Measurements from ENCODE around the gene PDP2. TPM values are rescaled to one million over a fixed set of nuclear protein-coding genes. Genes with fewer than 3 reads are reported as not detected.

Gene PDP2
- polyA plus RNA-seq, 1 donor, result 3.0 TPM

DNA sequence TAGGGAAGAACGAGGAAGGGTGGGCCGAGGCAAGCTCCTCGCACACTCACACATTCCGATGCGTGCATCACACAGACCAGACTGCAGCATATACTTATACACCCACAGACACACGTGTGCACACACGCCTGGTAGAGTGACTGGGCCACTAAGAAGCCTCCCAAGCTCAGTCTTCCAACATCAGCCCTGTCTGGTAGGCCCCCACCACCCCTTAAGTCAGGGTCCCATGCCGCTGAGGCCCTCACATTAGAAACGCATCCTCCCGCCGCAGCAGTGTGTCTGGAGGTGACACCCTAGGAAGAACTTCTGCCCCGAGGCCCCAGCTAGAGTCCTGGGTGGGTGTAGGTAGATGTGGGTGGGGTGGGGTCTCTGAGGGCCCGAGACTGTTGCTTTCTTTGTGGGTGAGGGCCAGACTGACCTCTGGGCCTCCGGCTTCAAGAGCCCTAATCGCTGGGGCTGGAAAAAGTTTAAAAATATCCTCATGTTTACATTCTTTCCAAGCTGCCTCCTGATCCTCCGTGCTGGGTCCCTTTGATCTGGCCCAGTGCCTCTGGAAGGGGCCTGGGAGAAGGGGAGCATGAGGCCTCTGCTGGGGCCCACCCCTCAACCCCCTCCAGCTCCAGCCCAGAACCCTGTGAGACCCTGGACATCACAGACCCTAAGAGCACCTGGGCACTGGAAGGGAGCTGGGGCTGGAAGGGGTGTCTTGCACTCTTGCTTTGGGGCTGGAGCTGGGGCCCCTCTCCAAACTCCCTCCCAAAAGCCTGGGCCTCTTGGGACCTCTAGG, 24.7 kb downstream of the PDP2 start:
- no peak for DNase-seq

GRCh38 chr16:66905633-66906539, 25.6 kb downstream of the PDP2 start:
- no peak for DNase-seq

GRCh38 chr16:66906916-66907836, 26.9 kb downstream of the PDP2 start:
- no peak for DNase-seq

GRCh38 chr16:66908116-66908515, 27.8 kb downstream of the PDP2 start:
- no peak for DNase-seq

DNA sequence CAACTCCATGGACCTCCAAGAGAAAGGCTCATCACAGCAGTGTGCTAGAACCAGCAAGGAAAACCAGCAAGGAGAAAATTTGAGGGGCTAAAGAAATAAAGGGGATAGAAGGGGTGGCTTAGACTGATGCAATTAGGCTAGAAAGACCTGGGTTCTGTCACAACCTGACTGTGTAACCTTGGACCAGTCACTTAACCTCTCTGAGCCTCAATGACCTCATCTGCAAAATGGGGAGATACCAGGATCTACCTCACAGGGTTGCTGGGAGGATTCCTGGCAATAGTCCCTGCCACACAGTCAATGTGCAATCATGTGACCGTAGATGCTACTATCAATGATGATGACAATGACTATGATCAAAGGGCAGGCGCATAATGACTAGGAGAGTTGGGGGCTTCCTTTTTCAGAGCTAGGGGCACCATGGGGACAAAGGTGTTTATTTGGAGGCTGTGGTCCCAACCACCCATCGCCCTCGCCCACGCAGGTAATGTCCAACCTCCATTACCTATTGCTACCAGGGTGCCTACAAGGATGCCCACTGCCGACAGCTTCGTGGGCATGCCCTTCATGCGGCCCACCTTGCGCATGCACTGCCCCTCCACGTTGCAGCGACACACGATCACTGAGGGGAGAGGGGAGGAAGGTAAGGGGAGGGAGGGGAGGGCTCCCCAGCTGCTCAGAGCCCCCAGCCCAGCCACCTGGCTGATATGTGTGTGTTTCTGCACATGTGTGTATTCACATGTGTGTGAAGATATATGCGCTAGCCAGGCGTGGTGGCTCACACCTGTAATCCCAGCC, 28.6 kb downstream of the PDP2 start:
- DNase-seq, result no peak

DNA sequence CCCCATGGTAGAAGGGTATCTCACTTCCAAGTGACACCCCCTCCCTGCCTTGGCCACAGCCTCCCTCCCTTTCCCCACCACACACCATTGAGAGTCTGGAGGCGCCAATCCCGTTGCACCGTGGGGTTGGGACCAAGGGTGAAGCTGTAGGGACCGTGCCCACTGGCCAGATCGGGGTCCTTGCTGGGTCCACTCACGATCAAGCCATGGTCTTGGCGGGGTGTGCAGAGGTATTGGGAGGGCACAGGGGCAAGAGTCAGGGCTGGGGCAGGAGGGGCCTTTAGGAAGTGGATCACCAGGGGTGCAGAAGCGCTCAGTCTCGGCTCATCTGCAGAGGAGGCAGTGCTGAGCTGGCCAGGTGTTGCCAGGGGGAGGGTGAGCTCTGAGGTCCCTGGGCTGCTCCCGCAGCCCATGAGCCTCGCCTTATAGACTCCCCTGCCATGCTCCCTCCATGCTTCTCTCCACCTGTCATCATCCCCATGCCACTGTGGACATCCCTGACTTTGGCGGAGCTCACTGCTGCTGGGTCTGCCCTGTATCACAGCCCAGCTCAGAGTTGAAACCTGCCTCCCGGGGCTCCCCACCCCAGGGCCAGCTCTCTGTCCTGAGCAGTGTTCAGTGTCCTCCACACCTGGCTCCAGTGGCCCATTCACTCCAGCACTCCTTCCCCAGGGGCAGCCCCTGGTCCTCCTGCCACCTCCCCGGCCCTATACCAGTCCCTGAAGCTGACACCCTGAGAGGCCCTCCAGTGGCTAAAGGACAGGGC, 30.0 kb downstream of the PDP2 start:
- DNase-seq, result no peak

DNA sequence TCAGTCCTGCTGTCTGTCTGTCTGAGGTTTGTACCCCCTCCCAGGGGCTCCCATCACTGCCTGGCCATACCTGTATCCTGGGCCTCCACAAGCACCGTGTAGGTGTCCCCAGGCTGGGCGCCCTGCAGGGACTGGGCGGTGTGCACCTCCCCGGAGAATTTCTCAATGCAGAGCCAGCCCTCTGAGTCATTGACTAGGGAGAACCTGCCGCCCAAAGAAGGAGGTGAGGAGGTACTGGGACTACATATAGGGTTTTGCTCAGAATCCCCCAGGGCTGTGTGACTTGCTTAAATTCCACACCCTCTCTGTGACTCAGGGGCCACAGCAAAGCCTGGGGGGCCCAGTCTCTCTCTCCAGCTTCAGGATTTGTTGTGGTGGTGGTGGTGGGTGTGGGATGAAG, 30.8 kb downstream of the PDP2 start:
- no peak for DNase-seq

- no peak for DNase-seq
Measured at GRCh38 chr16:66911801-66912200, 31.5 kb downstream of the PDP2 start.

- no peak for DNase-seq
Measured at GRCh38 chr16:66913081-66913480, 32.8 kb downstream of the PDP2 start.

- no peak for DNase-seq
Measured at GRCh38 chr16:66913711-66914110, 33.4 kb downstream of the PDP2 start.

DNA sequence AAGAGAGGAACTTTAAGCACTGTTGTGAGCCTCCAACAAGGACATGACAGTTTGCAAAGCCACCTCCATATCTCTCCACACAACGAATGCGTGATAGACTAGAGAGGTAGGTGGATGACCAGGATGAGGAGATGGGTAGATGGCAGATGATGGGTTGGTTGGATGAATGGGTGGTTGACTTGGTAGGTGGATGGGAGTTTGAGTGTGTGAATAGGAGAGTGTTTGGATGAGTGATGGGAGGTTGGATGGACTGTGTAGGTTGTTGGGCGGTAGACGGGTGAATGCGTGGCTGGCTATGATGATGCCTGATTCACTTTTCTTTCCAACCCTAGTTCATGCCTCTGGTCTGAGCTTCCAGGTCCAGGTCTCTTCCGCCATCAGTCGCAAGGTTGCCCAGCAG, 34.2 kb downstream of the PDP2 start:
- no peak for DNase-seq

DNA sequence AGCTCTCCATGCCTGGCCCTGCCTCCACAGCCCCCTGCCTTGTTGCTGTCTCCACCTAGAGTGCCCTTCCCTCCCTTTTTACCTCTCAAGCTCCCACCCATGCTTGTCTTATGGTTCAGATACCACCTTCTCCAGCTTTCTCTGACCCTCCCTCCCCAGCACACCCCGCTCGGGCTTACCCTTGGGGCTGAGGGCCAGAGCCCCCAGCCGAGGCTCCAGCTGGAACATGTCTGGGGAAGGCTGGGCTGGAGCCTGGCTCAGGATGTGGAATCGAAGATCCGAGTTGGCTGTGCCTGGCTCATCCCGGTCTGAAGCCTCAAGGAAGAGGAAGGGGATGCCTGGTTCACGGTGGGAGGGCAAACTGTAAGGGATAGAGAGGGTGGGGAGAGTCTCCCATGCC, 34.7 kb downstream of the PDP2 start:
- no peak for DNase-seq

- no peak for DNase-seq
Measured at GRCh38 chr16:66916518-66916917, 36.2 kb downstream of the PDP2 start.

DNA sequence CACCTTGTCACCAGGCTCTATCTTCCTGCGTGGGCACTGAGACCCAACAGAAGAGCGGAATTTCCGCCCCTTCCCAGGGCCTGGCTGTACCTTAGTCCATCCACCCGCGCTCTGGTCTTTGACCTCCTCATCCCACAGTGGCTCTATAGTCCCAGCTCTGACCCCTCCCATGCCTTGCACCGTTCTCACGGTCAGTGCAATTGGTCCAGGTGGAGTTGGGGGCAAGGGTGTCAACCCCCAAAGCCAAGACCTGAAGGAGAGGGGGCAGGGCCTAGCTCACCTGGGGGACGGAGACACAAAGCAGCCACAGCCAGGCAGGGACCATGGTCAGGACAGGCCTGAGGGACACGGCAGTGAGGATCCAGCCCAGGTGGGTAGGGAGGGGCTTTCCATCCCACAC, 37.4 kb downstream of the PDP2 start:
- no peak for DNase-seq

DNA sequence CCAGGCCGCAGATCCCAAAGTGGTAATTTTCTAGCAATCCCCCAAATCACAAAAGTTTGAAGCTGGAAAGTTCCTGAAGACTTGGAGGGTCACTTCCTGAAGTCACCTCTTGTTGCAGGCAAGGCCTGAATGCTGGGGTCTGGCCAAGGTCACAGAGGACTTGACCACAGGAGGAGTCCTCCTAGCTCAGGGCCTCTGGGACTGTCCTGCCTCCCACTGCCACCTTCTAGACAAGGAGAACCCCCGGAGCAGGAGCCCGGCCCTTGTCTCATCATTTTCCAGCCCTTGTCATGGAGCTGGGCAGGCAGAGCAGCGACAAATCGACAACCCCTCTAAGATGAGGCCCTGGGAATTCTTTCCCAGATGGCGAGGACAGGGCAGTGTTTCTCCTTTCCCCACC, 38.0 kb downstream of the PDP2 start:
- DNase-seq, result no peak

DNA sequence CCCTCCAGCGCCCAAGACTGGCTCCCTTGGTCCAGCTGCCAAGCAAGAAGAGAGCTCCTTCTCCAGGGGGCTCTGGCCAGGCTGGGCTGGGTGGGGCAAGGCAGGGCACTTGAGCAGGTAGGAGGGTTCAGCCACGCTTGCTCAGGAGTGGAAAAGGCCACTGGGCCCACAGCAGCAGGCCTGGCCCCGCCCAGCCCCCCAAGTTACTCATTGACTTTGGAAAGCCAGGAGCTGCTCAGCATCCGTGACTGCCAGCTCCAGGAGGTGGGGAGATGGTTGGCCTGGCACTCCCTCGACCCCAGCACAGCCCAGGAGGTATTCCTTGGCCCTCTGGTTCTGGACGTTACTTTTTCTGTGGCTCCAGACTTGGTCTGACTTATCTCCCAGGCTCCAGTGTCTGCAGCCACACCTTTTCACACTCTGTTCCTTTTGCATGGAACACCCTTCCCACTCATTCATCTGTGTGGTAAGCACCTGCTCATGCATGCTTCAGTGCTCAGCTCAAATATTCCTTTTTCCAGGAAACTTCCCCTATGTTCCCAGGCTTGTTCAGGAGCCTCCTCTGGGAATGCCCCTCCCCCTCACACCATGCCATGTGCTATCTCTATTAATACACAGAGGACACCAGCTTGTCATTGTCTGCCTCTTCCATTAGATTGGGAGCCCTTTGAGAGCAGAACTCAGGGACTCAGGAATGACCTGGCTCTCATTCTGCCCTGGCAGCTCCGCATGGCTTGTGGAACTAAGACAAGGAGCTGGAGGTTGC, 38.7 kb downstream of the PDP2 start, which contains the start of gene CDH16:
CDH16 (minus strand) TSS at position 83 of the 766 bp plus-strand sequence. CDS start 820 bp downstream, outside the sequence.
- DNase-seq, result no peak

- no peak for DNase-seq
Measured at GRCh38 chr16:66919569-66920298, 39.4 kb downstream of the PDP2 start.

- no peak for DNase-seq
Measured at GRCh38 chr16:66920299-66920590, 39.9 kb downstream of the PDP2 start.

DNA sequence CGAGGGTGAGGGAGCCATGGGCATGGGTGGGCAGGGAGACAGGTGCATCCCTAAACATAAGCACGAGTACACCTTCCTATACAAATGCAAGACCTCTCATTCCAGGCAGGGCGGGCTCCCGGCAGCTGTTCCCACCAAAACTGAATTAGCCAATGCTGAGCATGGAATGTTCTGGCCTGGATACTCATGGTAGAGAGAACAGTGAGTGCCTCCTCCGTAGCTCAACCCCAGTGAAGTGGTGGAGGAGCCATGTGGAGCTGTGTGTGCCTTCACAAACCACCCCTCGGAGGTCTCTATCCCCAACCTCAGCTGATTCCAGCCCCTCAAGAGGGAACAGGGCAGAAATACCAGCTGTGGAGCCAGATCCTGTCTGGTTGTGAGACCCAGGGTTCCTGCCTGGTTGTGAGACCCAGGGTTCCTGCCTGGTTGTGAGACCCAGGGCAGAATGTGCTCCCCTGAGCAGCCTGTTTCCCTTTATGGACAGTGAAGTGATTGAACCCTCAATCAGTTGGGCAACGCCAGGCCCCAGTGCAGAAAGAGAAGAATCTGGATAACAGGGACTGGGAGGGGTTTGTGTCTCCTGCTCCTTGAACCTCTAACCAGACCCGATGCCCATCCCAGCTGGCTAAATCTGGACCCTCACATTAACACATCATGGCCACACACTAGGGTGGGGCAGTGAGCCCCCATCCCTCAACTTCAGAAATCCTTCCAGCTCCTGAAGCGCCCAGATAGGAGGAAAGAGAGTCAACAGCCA, 40.8 kb downstream of the PDP2 start:
- DNase-seq, result no peak

Measured in hindlimb muscle (tissue), 1 donor.